K562 (cell line): ENCODE results near the gene PMP22. TPM values are rescaled to one million over a fixed set of nuclear protein-coding genes. Genes with fewer than 3 reads are reported as not detected.

Experiments used
- ARHGAP35 ChIP-seq: fragments of 450-650 bp; IDR thresholded peaks from 2 replicates; pipeline ENCODE4 v1.6.1; 2018; ENCODE audit not compliant: partially characterized antibody
- ATF1 ChIP-seq, 2 experiments: fragments of 450-650 bp in 1 of 2; IDR thresholded peaks; 2 replicates each; pipeline ENCODE4 v1.6.1; 2016; ENCODE audit warnings: missing compliant biosample characterization in 1 of 2, missing genetic modification characterization in 1 of 2
- ETV1 ChIP-seq: fragments of 450-650 bp; conservative IDR thresholded peaks from 2 replicates; pipeline ENCODE4 v1.6.1; 2016; ENCODE audit warnings: missing genetic modification characterization, control low read depth, low read depth, missing compliant biosample characterization
- FOSL1 ChIP-seq: fragments of 200-800 bp; sonication (Bioruptor generic); conservative IDR thresholded peaks from 2 replicates; pipeline ENCODE4 v1.6.1; 2016; ENCODE audit warnings: missing genetic modification characterization, missing compliant biosample characterization
- MEF2A ChIP-seq: IDR thresholded peaks from 2 replicates; pipeline ENCODE4 v1.6.1; 2011; ENCODE audit warnings: low read depth, mild to moderate bottlenecking, low read length, moderate library complexity; ENCODE audit not compliant: control insufficient read depth
- OTX1 ChIP-seq: fragments of 450-650 bp; formaldehyde crosslinking; IDR thresholded peaks from 2 replicates; pipeline ENCODE4 v1.4.0; 2022; ENCODE audit warnings: mild to moderate bottlenecking
- POLR3A ChIP-seq: IDR thresholded peaks from 2 replicates; pipeline ENCODE4 v1.6.1; 2011; ENCODE audit warnings: borderline replicate concordance, mild to moderate bottlenecking, moderate library complexity; ENCODE audit not compliant: insufficient read length, insufficient read depth; ENCODE audit errors: extremely low read depth
- SPI1 ChIP-seq: IDR thresholded peaks from 2 replicates; pipeline ENCODE4 v1.6.1; 2011; ENCODE audit warnings: low read depth, low read length, control low read depth, borderline replicate concordance
- STAT5B ChIP-seq: fragments of 250-450 bp; sonication (Bioruptor Pico); IDR thresholded peaks from 2 replicates; pipeline ENCODE4 v1.8.0; 2021; ENCODE audit warnings: mild to moderate bottlenecking, inconsistent platforms
- U2AF1 ChIP-seq: fragments of 200-400 bp; formaldehyde crosslinking; optimal IDR thresholded peaks from 2 replicates; pipeline ENCODE3; 2017; ENCODE audit warnings: mild to moderate bottlenecking, low read depth, low read length, moderate library complexity
- ZBTB11 ChIP-seq, 3 experiments: fragments of 200-800 bp in 1 of 3; fragments of 250-450 bp in 1 of 3; fragments of 450-650 bp in 1 of 3; sonication (Bioruptor Pico) in 1 of 3; sonication (Bioruptor generic) in 1 of 3; formaldehyde crosslinking in 1 of 3; IDR thresholded peaks; 2 replicates each; pipeline versions ENCODE4 v1.6.1 to v1.8.0; 2016 to 2022; ENCODE audit warnings: mild to moderate bottlenecking in 2 of 3, missing genetic modification characterization in 2 of 3, missing compliant biosample characterization in 1 of 3, moderate library complexity in 1 of 3
- ZNF253 ChIP-seq: fragments of 250-450 bp; sonication (Bioruptor Pico); conservative IDR thresholded peaks from 2 replicates; pipeline ENCODE4 v1.6.1; 2021; ENCODE audit warnings: mild to moderate bottlenecking
- ZNF431 ChIP-seq: sonication (generic); formaldehyde crosslinking; IDR thresholded peaks from 2 replicates; pipeline ENCODE4 v1.8.0; 2022; ENCODE audit warnings: mild to moderate bottlenecking, missing genetic modification reagents
- ZNF696 ChIP-seq: fragments of 250-450 bp; sonication (Bioruptor Pico); conservative IDR thresholded peaks from 2 replicates; pipeline ENCODE4 v1.4.0; 2020; ENCODE audit warnings: mild to moderate bottlenecking, moderate library complexity
- ZNF707 ChIP-seq: fragments of 250-450 bp; sonication (Bioruptor Pico); conservative IDR thresholded peaks from 2 replicates; pipeline ENCODE4 v1.8.0; 2022; ENCODE audit warnings: inconsistent platforms, mild to moderate bottlenecking, moderate library complexity
- polyA plus RNA-seq, 8 experiments: library from polyadenylated mRNA; depleted of rRNA in 4 of 8; stranded (reverse) in 5 of 8; unstranded in 3 of 8; fragments of >200 nt; fragmentation: Nextera tagmentation in 2 of 8; fragmentation: Illumina TruSeq in 1 of 8; extraction: Ambion mirVana in 2 of 8; extraction: Trizol in 1 of 8; gene quantifications; 2 replicates each; pipeline versions ENCODE4 v1.2.1 to v1.2.3, GENCODE V29; 2011 to 2014; ENCODE audit warnings: inconsistent platforms in 1 of 8, missing spikeins in 1 of 8
- total RNA-seq, 7 experiments: library from RNA; depleted of rRNA in 6 of 7; stranded (reverse); fragments of >200 nt in 6 of 7; fragmentation: Illumina TruSeq in 2 of 7; extraction: Trizol in 2 of 7; gene quantifications; 2 replicates each; pipeline versions ENCODE4 v1.2.1 to v1.2.3, GENCODE V29; 2011 to 2021; ENCODE audit warnings: low replicate concordance in 1 of 7
- TF ChIP-seq, protein P1 (sequence below): fragments of 250-450 bp; sonication (Bioruptor Pico); IDR thresholded peaks from 2 replicates; pipeline ENCODE4 v1.5.0; 2020; ENCODE audit warnings: mild to moderate bottlenecking, borderline replicate concordance
- TF ChIP-seq, protein P2 (sequence below): fragments of 250-450 bp; sonication (Bioruptor Pico); IDR thresholded peaks from 2 replicates; pipeline ENCODE4 v1.4.0; 2020; ENCODE audit warnings: mild to moderate bottlenecking, moderate library complexity
- TF ChIP-seq, protein P3 (sequence below): IDR thresholded peaks from 2 replicates; pipeline ENCODE4 v1.6.1; 2014; ENCODE audit warnings: antibody characterized with exemption

Gene PMP22
- total and polyA plus RNA-seq, 9 of the 15 experiments (the other 6 are each of a cell fraction or from before 2014, with no cell fraction given), result 12.6 to 62.3 (median 25.8) TPM

DNA sequence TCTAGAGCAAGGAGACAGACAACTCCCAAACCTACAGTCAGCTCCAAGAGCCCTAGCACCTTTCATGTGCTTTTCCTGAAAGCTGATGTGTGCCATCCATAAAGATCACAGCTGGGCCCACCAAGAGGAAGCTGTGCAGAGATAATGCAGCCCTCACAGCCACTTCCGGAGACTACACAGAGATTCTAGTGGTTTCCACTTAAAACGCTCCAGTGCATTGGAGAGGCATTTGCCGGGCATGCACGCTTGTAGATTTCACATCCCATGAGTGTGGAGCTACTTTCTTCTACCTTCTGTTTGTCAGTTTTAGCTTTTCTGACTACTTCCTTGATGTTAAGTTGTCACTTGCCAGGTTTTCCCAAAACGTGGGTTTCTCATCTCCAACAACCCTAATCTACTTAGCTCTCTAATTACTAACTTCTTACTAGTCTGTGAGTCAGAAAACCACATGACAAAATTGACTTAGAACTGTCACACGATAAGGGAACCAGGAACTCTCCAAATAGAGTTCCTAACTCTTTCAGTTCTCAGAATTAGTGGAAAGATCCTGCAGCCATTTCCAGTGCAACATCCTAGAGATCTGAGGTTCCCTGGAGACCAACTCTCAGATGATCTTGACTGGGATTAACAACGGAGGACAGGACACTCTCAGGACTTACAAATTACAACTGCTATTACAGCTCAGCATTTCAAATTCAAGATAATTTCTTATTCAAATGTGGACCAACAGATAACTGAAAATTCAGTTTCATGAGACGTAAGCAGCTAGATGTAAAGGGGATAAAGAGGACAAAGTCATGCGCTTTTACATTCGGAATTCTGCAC is 28.6 kb downstream of the PMP22 start (continued):
- TF ChIP-seq ZBTB11 (CRISPR knock-in tag; IDR thresholded peaks at IDR 0.05) (peak in 2 of 3 experiments; percentile 70 to 92; a peak in 4 of 6 replicates), ZNF696 (no peak), STAT5B (CRISPR knock-in tag) (no peak), OTX1 (peak; percentile 62; the same call in 1 of the 2 replicates), SPI1 (no peak), ATF1 (CRISPR knock-in tag; IDR thresholded peaks at IDR 0.05) (no peak), ATF1 (tag; IDR thresholded peaks at IDR 0.05) (peak; percentile 63), ARHGAP35 (no peak), U2AF1 (no peak), ZNF707 (CRISPR knock-in tag) (no peak), ZNF253 (no peak), MEF2A (no peak), ZNF431 (no peak), POLR3A (no peak), ETV1 (tag) (peak; percentile 85), FOSL1 (tag) (peak; percentile 95)
- TF ChIP-seq, protein P1, sequence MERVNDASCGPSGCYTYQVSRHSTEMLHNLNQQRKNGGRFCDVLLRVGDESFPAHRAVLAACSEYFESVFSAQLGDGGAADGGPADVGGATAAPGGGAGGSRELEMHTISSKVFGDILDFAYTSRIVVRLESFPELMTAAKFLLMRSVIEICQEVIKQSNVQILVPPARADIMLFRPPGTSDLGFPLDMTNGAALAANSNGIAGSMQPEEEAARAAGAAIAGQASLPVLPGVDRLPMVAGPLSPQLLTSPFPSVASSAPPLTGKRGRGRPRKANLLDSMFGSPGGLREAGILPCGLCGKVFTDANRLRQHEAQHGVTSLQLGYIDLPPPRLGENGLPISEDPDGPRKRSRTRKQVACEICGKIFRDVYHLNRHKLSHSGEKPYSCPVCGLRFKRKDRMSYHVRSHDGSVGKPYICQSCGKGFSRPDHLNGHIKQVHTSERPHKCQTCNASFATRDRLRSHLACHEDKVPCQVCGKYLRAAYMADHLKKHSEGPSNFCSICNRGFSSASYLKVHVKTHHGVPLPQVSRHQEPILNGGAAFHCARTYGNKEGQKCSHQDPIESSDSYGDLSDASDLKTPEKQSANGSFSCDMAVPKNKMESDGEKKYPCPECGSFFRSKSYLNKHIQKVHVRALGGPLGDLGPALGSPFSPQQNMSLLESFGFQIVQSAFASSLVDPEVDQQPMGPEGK (CRISPR knock-in tag), result no peak
- TF ChIP-seq, protein P2, sequence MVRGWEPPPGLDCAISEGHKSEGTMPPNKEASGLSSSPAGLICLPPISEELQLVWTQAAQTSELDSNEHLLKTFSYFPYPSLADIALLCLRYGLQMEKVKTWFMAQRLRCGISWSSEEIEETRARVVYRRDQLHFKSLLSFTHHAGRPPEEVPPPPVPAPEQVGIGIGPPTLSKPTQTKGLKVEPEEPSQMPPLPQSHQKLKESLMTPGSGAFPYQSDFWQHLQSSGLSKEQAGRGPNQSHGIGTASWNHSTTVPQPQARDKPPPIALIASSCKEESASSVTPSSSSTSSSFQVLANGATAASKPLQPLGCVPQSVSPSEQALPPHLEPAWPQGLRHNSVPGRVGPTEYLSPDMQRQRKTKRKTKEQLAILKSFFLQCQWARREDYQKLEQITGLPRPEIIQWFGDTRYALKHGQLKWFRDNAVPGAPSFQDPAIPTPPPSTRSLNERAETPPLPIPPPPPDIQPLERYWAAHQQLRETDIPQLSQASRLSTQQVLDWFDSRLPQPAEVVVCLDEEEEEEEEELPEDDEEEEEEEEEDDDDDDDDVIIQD (CRISPR knock-in tag), result no peak
- TF ChIP-seq, protein P3, sequence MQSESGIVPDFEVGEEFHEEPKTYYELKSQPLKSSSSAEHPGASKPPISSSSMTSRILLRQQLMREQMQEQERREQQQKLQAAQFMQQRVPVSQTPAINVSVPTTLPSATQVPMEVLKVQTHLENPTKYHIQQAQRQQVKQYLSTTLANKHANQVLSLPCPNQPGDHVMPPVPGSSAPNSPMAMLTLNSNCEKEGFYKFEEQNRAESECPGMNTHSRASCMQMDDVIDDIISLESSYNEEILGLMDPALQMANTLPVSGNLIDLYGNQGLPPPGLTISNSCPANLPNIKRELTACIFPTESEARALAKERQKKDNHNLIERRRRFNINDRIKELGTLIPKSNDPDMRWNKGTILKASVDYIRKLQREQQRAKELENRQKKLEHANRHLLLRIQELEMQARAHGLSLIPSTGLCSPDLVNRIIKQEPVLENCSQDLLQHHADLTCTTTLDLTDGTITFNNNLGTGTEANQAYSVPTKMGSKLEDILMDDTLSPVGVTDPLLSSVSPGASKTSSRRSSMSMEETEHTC, result no peak
